ENCODE data around the gene PJVK.

DNA sequence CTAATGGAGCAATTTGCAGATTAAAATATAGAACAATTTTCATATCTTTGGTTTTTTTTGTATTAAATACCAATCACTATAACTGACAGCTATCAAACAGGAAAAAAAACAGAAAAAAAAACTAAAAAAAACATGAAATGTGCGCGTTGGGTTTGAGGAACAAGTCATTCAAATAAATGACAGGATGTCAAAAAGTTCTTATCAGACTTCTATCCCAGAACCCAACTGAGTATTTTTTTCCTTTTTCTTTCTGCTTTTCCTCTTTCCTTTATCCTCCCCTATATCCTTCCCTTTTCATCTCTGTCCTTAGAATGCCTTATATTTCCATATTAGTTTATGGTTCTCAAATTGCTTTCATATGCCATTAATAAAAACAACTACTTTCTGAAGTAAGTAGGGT, 14.5 kb upstream of the PJVK start:
- no peak for TF ChIP-seq EP300 (IDR thresholded peaks at IDR 0.05)
- TF ChIP-seq, protein P1, sequence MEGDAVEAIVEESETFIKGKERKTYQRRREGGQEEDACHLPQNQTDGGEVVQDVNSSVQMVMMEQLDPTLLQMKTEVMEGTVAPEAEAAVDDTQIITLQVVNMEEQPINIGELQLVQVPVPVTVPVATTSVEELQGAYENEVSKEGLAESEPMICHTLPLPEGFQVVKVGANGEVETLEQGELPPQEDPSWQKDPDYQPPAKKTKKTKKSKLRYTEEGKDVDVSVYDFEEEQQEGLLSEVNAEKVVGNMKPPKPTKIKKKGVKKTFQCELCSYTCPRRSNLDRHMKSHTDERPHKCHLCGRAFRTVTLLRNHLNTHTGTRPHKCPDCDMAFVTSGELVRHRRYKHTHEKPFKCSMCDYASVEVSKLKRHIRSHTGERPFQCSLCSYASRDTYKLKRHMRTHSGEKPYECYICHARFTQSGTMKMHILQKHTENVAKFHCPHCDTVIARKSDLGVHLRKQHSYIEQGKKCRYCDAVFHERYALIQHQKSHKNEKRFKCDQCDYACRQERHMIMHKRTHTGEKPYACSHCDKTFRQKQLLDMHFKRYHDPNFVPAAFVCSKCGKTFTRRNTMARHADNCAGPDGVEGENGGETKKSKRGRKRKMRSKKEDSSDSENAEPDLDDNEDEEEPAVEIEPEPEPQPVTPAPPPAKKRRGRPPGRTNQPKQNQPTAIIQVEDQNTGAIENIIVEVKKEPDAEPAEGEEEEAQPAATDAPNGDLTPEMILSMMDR (IDR thresholded peaks at IDR 0.05), result no peak
